ENCODE results near the gene PRELID1.

Gene PRELID1

GRCh38 chr5:177346820-177347219 is 43.2 kb downstream of the PRELID1 start:
- H3K9me3 ChIP-seq (ENCODE audit: severe bottlenecking), result no peaks in the 10 kb centered on the region
- DNase-seq (ENCODE audit: low spot score) (no peak), ATAC-seq (ENCODE audit: low read depth) (no peak)
- peaks cover 12% of the 10 kb centered on the region for H3K4me1 ChIP-seq (ENCODE audit: insufficient read depth, poor library complexity, severe bottlenecking)
- no peak overlapping the region for H3K4me3 ChIP-seq (ENCODE audit: severe bottlenecking)
- no peaks in the 10 kb centered on the region for H3K27me3 ChIP-seq (ENCODE audit: insufficient read depth, poor library complexity, severe bottlenecking)
- TF ChIP-seq CTCF (IDR thresholded peaks at IDR 0.05; ENCODE audit: poor library complexity, severe bottlenecking), result no peak
- no peak overlapping the region for H3K27ac ChIP-seq (ENCODE audit: poor library complexity, severe bottlenecking)
- H3K36me3 ChIP-seq (ENCODE audit: low read depth), result peaks cover 83% of the 10 kb centered on the region

GRCh38 chr5:177347699-177348098 is 44.1 kb downstream of the PRELID1 start:
- Histone ChIP-seq H3K4me1 (ENCODE audit: insufficient read depth, poor library complexity, severe bottlenecking) (peaks cover 12% of the 10 kb centered on the region), H3K4me3 (ENCODE audit: severe bottlenecking) (no peak overlapping the region), H3K27me3 (ENCODE audit: insufficient read depth, poor library complexity, severe bottlenecking) (no peaks in the 10 kb centered on the region), H3K36me3 (ENCODE audit: low read depth) (peaks cover 74% of the 10 kb centered on the region), H3K9me3 (ENCODE audit: severe bottlenecking) (no peaks in the 10 kb centered on the region), H3K27ac (ENCODE audit: poor library complexity, severe bottlenecking) (no peak overlapping the region)
- DNase-seq (ENCODE audit: low spot score), result no peak
- TF ChIP-seq CTCF (IDR thresholded peaks at IDR 0.05; ENCODE audit: poor library complexity, severe bottlenecking), result no peak
- ATAC-seq (ENCODE audit: low read depth), result no peak

- Histone ChIP-seq H3K36me3 (ENCODE audit: low read depth) (peaks cover 62% of the 10 kb centered on the region), H3K4me3 (ENCODE audit: severe bottlenecking) (no peak overlapping the region), H3K9me3 (ENCODE audit: severe bottlenecking) (no peaks in the 10 kb centered on the region), H3K27ac (ENCODE audit: poor library complexity, severe bottlenecking) (no peak overlapping the region), H3K27me3 (ENCODE audit: insufficient read depth, poor library complexity, severe bottlenecking) (no peaks in the 10 kb centered on the region), H3K4me1 (ENCODE audit: insufficient read depth, poor library complexity, severe bottlenecking) (peaks cover 12% of the 10 kb centered on the region)
- ATAC-seq (ENCODE audit: low read depth) (no peak), DNase-seq (ENCODE audit: low spot score) (no peak)
- TF ChIP-seq CTCF (IDR thresholded peaks at IDR 0.05; ENCODE audit: poor library complexity, severe bottlenecking), result no peak
Measured at GRCh38 chr5:177349362-177349647, 45.7 kb downstream of the PRELID1 start.

GRCh38 chr5:177349762-177350161 is 46.2 kb downstream of the PRELID1 start:
- H3K4me3 ChIP-seq (ENCODE audit: severe bottlenecking), result no peak overlapping the region
- H3K9me3 ChIP-seq (ENCODE audit: severe bottlenecking), result no peaks in the 10 kb centered on the region
- no peak for ATAC-seq (ENCODE audit: low read depth)
- peaks cover 58% of the 10 kb centered on the region for H3K36me3 ChIP-seq (ENCODE audit: low read depth)
- no peak overlapping the region for H3K27ac ChIP-seq (ENCODE audit: poor library complexity, severe bottlenecking)
- DNase-seq (ENCODE audit: low spot score), result no peak
- peaks cover 12% of the 10 kb centered on the region for H3K4me1 ChIP-seq (ENCODE audit: insufficient read depth, poor library complexity, severe bottlenecking)
- no peaks in the 10 kb centered on the region for H3K27me3 ChIP-seq (ENCODE audit: insufficient read depth, poor library complexity, severe bottlenecking)
- TF ChIP-seq CTCF (IDR thresholded peaks at IDR 0.05; ENCODE audit: poor library complexity, severe bottlenecking), result no peak

GRCh38 chr5:177350776-177351391 is 47.3 kb downstream of the PRELID1 start:
- no peak for DNase-seq (ENCODE audit: low spot score)
- H3K27ac ChIP-seq (ENCODE audit: poor library complexity, severe bottlenecking), result peak overlapping the region; percentile 69
- H3K36me3 ChIP-seq (ENCODE audit: low read depth), result peaks cover 46% of the 10 kb centered on the region
- no peaks in the 10 kb centered on the region for H3K27me3 ChIP-seq (ENCODE audit: insufficient read depth, poor library complexity, severe bottlenecking)
- peak overlapping the region; percentile 77 for H3K4me3 ChIP-seq (ENCODE audit: severe bottlenecking)
- peaks cover 12% of the 10 kb centered on the region for H3K4me1 ChIP-seq (ENCODE audit: insufficient read depth, poor library complexity, severe bottlenecking)
- TF ChIP-seq CTCF (IDR thresholded peaks at IDR 0.05; ENCODE audit: poor library complexity, severe bottlenecking), result no peak
- no peaks in the 10 kb centered on the region for H3K9me3 ChIP-seq (ENCODE audit: severe bottlenecking)
- ATAC-seq (ENCODE audit: low read depth), result peak; percentile 1; the same call in 2 of the 3 replicates
